Thyroid gland (tissue), 4 donors: Measurements from ENCODE around the gene USP21. TPM values are rescaled to one million over a fixed set of nuclear protein-coding genes. Genes with fewer than 3 reads are reported as not detected.

Experiments used
- DNase-seq, 2 donors: peaks; one replicate each; pipeline ENCODE4 v3.0.0-alpha.2; 2019
- H3K27ac ChIP-seq, 3 donors: fragments of 200-600 bp; sonication (generic); 1 replicate in 2 of 3; 2 replicates in 1 of 3; pipeline ENCODE4 v1.5.1; 2016 to 2019; ENCODE audit warnings: mild to moderate bottlenecking in 1 of 3, moderate library complexity in 1 of 3
- H3K27me3 ChIP-seq: fragments of 200-600 bp; sonication (generic); one replicate; pipeline ENCODE4 v1.5.1; 2019
- H3K36me3 ChIP-seq, 2 donors: fragments of 200-600 bp; sonication (generic); one replicate each; pipeline ENCODE4 v1.5.1; 2016 to 2019
- H3K4me1 ChIP-seq, 2 donors: fragments of 200-600 bp; sonication (generic); one replicate each; pipeline ENCODE4 v1.5.1; 2017 to 2019
- H3K4me3 ChIP-seq, 3 donors: fragments of 200-600 bp; sonication (generic); replicated peaks in 1 of 3; 1 replicate in 2 of 3; 2 replicates in 1 of 3; pipeline ENCODE4 v1.5.1; 2016; ENCODE audit warnings: mild to moderate bottlenecking in 1 of 3
- H3K9me3 ChIP-seq: fragments of 200-600 bp; sonication (generic); one replicate; pipeline ENCODE4 v1.5.1; 2017
- CTCF ChIP-seq, 6 experiments: fragments of 200-600 bp in 3 of 6; fragments of 450-650 bp in 3 of 6; sonication (generic) in 3 of 6; IDR thresholded peaks; one replicate each; pipeline ENCODE4 v1.5.1; 2016 to 2019; ENCODE audit warnings: antibody characterized with exemption in 6 of 6, mild to moderate bottlenecking in 2 of 6, inconsistent platforms in 1 of 6, moderate library complexity in 1 of 6
- POLR2A ChIP-seq, 2 donors: fragments of 450-650 bp; IDR thresholded peaks; one replicate each; pipeline ENCODE4 v1.6.1; 2017; ENCODE audit warnings: antibody characterized with exemption in 2 of 2, mild to moderate bottlenecking in 2 of 2, moderate library complexity in 1 of 2
- WGBS, 2 donors: methylation state at CpG; one replicate each; pipeline ENCODE4 v1.1.5; 2017; 5-methylcytosine and 5-hydroxymethylcytosine counted together
- intact Hi-C: fragments of 100-400 bp; cut with DNase I; formaldehyde crosslinking; loops from one replicate; pipeline ENCODE4 v1.15.1; 2023
- total RNA-seq, 4 donors: library from RNA; depleted of rRNA; stranded (reverse); fragments of >200 nt; gene quantifications; one replicate each; pipeline ENCODE4 v1.2.3, GENCODE V29; 2016

The USP21 gene
- total RNA-seq, 4 donors from 2014 or later, result 21.2 to 27.6 (median 23.0) TPM

GRCh38 chr1:161201836-161202712, 42.8 kb downstream of the USP21 start, which contains the start of gene NDUFS2:
TSS of gene NDUFS2 (plus strand) at chr1:161202367. CDS start at chr1:161202386, 19 bp downstream.
- peak; percentile 99 for DNase-seq
- intact Hi-C loops, result no loop called here
- H3K4me3 ChIP-seq, result peak within 1 kb of the TSS; percentile 50 to 69 (median 67)
- peaks cover 5 to 22% of the 10 kb centered on the region in 2 donors for H3K36me3 ChIP-seq
- H3K4me1 ChIP-seq, result peaks cover 20 to 54% of the 10 kb centered on the region in 2 donors
- WGBS, 2 donors, result 4 to 6% methylated on average over 31 to 36 of the region's 53 CpGs
- H3K27ac ChIP-seq, result peak within 1 kb of the TSS; percentile 94 to 96 (median 94)
- TF ChIP-seq POLR2A (IDR thresholded peaks at IDR 0.05), result peak in 1 of 2 donors; percentile 85
- TF ChIP-seq CTCF (IDR thresholded peaks at IDR 0.05), result no peak
- H3K9me3 ChIP-seq, result no peaks in the 10 kb centered on the region
- H3K27me3 ChIP-seq, result no peaks in the 10 kb centered on the region

DNA sequence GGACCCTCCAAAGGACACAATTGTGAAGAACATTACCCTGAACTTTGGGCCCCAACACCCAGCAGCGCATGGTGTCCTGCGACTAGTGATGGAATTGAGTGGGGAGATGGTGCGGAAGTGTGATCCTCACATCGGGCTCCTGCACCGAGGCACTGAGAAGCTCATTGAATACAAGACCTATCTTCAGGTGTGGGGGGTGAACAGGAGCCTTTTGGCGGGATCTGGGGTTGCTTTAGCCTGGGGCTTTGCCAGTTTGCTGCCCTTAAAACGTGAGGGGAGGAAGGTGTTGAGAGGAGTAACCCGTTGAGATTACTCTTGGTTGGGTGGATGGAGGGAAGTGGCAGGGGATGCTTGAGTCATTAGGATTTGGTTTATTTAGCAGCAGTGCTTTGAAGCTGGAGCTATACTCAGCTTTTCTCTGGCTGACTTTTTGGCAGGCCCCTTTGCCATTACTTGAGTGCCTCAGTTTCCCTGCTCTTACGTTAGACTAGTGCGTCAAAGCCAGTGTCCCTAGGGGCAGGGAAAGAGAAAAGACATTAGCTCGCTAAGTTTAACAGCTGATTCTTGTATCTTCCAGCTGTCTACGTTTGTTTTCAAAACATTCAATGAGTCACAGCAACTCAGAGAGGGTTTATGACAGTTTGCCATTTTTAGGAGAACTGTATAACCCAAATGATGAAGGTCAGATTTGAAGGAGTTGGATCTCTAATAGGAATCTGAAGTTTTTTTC, 47.3 kb downstream of the USP21 start:
- Histone ChIP-seq H3K4me3 (no peak overlapping the region), H3K9me3 (no peaks in the 10 kb centered on the region), H3K36me3 (peaks cover 40 to 52% of the 10 kb centered on the region in 2 donors), H3K4me1 (peaks cover 11 to 28% of the 10 kb centered on the region in 2 donors), H3K27ac (peak overlapping the region; percentile 26 to 74 (median 67)), H3K27me3 (no peaks in the 10 kb centered on the region)
- intact Hi-C loops, result no loop called here
- TF ChIP-seq CTCF (IDR thresholded peaks at IDR 0.05) (no peak), POLR2A (IDR thresholded peaks at IDR 0.05) (no peak)
- no peak for DNase-seq
- WGBS, 2 donors, result 84 to 86% methylated on average over 12 of the region's 12 CpGs

GRCh38 chr1:161207173-161207572, 47.9 kb downstream of the USP21 start:
- H3K4me1 ChIP-seq, result peaks cover 11 to 24% of the 10 kb centered on the region in 2 donors
- TF ChIP-seq POLR2A (IDR thresholded peaks at IDR 0.05) (peak in 1 of 2 donors; percentile 28), CTCF (IDR thresholded peaks at IDR 0.05) (no peak)
- DNase-seq, result no peak
- no peaks in the 10 kb centered on the region for H3K27me3 ChIP-seq
- WGBS, 2 donors, result 77% methylated on average over 8 of the region's 8 CpGs
- no peaks in the 10 kb centered on the region for H3K9me3 ChIP-seq
- intact Hi-C loops, result no loop called here
- peaks cover 46 to 58% of the 10 kb centered on the region in 2 donors for H3K36me3 ChIP-seq
- no peak overlapping the region for H3K4me3 ChIP-seq
- H3K27ac ChIP-seq, result peak overlapping the region; percentile 58 to 74 (median 67)

DNA sequence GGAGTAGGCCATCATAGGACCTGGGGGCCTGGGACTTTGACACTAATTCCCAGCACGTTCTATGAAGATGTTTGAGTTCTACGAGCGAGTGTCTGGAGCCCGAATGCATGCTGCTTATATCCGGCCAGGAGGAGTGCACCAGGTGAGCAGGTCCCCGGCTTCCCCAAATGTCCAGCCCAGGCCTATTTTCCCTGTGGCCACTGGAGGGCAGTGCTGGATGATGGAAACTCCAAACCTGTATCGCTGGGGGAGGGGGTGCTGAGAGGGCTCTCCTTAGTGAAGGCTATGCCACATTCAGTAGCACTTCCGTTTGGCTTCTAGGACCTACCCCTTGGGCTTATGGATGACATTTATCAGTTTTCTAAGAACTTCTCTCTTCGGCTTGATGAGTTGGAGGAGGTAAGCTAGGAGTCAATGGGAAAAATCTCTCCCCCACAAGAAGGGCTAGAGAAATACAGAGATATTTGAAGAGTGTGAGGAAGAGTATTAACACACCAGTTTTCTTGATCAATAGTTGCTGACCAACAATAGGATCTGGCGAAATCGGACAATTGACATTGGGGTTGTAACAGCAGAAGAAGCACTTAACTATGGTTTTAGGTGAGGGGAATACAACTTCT, 50.6 kb downstream of the USP21 start:
- no peaks in the 10 kb centered on the region for H3K9me3 ChIP-seq
- DNase-seq, result peak; percentile 84
- no peak overlapping the region for H3K4me3 ChIP-seq
- 35 to 45% methylated on average over 11 of the region's 11 CpGs for WGBS, 2 donors
- H3K27ac ChIP-seq, result no peak overlapping the region
- H3K27me3 ChIP-seq, result no peaks in the 10 kb centered on the region
- no peak for TF ChIP-seq POLR2A (IDR thresholded peaks at IDR 0.05)
- TF ChIP-seq CTCF (IDR thresholded peaks at IDR 0.05), result peak; percentile 77 to 90 (median 86)
- peaks cover 0 to 5% of the 10 kb centered on the region in 2 donors for H3K4me1 ChIP-seq
- intact Hi-C loops, result no loop called here
- peaks cover 71 to 73% of the 10 kb centered on the region in 2 donors for H3K36me3 ChIP-seq
